Activated T-helper 17 cell treated with anti-CD3 and anti-CD28 coated beads, Interleukin-2, amount 50 U/mL, for 72 hours (primary cell): ENCODE results near the gene LRRK2. TPM values are rescaled to one million over a fixed set of nuclear protein-coding genes. Genes with fewer than 3 reads are reported as not detected.

Source experiments
- ATAC-seq: fragments of 150-1000 bp; cut with Tn5 transposase; replicated peaks from 2 replicates; pipeline ENCODE4 v1.10.0; 2021; ENCODE audit warnings: mild to moderate bottlenecking, moderate library complexity
- H3K27ac Mint-ChIP-seq: one replicate; pipeline ENCODE4 v1.8.0; 2022; ENCODE audit warnings: mixed read lengths
- H3K27me3 Mint-ChIP-seq: one replicate; pipeline ENCODE4 v1.8.0; 2022; ENCODE audit warnings: mixed read lengths
- H3K36me3 Mint-ChIP-seq: one replicate; pipeline ENCODE4 v1.8.0; 2022; ENCODE audit warnings: low read depth, mild to moderate bottlenecking, mixed read lengths
- H3K4me1 Mint-ChIP-seq: one replicate; pipeline ENCODE4 v1.8.0; 2022; ENCODE audit warnings: mixed read lengths
- H3K4me3 Mint-ChIP-seq: one replicate; pipeline ENCODE4 v1.8.0; 2022; ENCODE audit warnings: mild to moderate bottlenecking, mixed read lengths
- H3K9me3 Mint-ChIP-seq: one replicate; pipeline ENCODE4 v1.8.0; 2022; ENCODE audit warnings: mixed read lengths
- total RNA-seq, 2 donors: library from RNA; stranded (reverse); gene quantifications; one replicate each; pipeline ENCODE4 v1.2.3, GENCODE V29; 2022

Gene LRRK2
- total RNA-seq, 2 donors from 2014 or later = 0.04 to 0.26 TPM

DNA sequence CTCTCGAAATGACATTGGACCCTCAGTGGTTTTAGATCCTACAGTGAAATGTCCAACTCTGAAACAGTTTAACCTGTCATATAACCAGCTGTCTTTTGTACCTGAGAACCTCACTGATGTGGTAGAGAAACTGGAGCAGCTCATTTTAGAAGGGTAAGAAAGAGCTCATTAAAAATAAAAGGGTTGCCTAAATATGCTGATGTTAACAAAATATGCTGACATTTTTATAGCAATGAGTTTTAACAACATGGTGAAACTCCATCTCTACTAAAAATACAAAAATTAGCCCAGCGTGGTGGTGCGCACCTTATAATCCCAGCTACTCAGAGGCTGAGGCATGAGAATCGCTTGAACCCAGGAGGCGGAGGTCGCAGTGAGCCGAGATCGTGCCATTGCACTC, 73.5 kb downstream of the LRRK2 start:
- peaks cover 4% of the 10 kb centered on the region for H3K27me3 Mint-ChIP-seq
- no peaks in the 10 kb centered on the region for H3K4me1 Mint-ChIP-seq
- H3K27ac Mint-ChIP-seq = no peak overlapping the region
- no peak for ATAC-seq
- H3K9me3 Mint-ChIP-seq = no peaks in the 10 kb centered on the region
- no peaks in the 10 kb centered on the region for H3K36me3 Mint-ChIP-seq
- no peak overlapping the region for H3K4me3 Mint-ChIP-seq

- Mint-ChIP-seq H3K36me3 (no peaks in the 10 kb centered on the region), H3K4me3 (no peak overlapping the region), H3K4me1 (no peaks in the 10 kb centered on the region), H3K9me3 (no peaks in the 10 kb centered on the region), H3K27ac (no peak overlapping the region), H3K27me3 (peaks cover 4% of the 10 kb centered on the region)
- ATAC-seq = no peak
Observed at GRCh38 chr12:40300490-40300889, 75.7 kb downstream of the LRRK2 start.

DNA sequence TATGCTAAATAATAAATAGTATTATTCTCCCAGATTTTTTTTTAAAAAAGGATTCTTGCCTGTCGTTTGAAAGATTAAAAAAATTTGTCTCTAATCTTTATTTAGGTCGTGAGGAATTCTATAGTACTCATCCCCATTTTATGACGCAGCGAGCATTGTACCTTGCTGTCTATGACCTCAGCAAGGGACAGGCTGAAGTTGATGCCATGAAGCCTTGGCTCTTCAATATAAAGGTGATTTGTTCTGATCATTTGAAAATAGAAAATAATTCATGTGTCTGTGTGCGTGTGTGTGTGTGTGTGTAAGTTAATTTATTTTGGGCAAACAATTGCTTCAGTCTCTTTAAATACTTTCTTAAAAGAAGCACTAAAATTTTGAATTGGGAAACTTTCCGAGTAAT, 84.2 kb downstream of the LRRK2 start:
- H3K27ac Mint-ChIP-seq = no peak overlapping the region
- no peak for ATAC-seq
- no peaks in the 10 kb centered on the region for H3K4me1 Mint-ChIP-seq
- H3K36me3 Mint-ChIP-seq = no peaks in the 10 kb centered on the region
- H3K9me3 Mint-ChIP-seq = no peaks in the 10 kb centered on the region
- H3K4me3 Mint-ChIP-seq = no peak overlapping the region
- no peaks in the 10 kb centered on the region for H3K27me3 Mint-ChIP-seq

GRCh38 chr12:40310211-40310610, 85.4 kb downstream of the LRRK2 start:
- no peaks in the 10 kb centered on the region for H3K36me3 Mint-ChIP-seq
- no peak overlapping the region for H3K27ac Mint-ChIP-seq
- ATAC-seq = no peak
- H3K9me3 Mint-ChIP-seq = no peaks in the 10 kb centered on the region
- H3K4me3 Mint-ChIP-seq = no peak overlapping the region
- H3K4me1 Mint-ChIP-seq = no peaks in the 10 kb centered on the region
- no peaks in the 10 kb centered on the region for H3K27me3 Mint-ChIP-seq

- H3K4me1 Mint-ChIP-seq = no peaks in the 10 kb centered on the region
- ATAC-seq = no peak
- no peaks in the 10 kb centered on the region for H3K9me3 Mint-ChIP-seq
- no peak overlapping the region for H3K27ac Mint-ChIP-seq
- no peak overlapping the region for H3K4me3 Mint-ChIP-seq
- no peaks in the 10 kb centered on the region for H3K36me3 Mint-ChIP-seq
- no peaks in the 10 kb centered on the region for H3K27me3 Mint-ChIP-seq
Observed at GRCh38 chr12:40312196-40312595, 87.4 kb downstream of the LRRK2 start.

DNA sequence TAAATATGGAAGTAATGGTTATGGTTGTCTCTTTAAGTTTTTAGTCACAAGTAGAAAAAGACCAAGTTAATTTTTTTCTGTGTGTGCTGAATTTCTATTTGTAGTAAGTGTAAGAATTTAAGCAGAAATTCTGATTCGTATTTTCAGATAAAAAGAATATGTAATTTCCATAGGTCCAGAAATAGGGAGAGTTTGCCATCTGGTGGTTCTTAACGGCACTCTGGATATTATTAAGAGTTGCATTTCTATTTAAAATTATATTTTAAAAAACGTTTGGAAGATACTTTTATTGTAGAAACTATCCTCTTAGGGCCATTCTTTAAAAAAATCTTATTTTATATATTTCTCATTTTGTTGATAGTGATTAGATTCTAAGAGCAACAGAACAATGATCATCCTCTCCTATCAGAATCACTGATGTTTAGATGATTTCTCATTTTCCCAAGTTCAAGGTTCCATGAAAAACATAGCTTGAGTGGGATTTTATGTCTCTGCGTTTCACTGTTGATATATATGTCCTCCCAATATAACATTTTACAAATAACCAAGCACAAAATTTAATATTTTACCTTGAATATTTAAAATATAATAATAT, 88.3 kb downstream of the LRRK2 start:
- Mint-ChIP-seq H3K4me3 (no peak overlapping the region), H3K36me3 (no peaks in the 10 kb centered on the region), H3K27me3 (no peaks in the 10 kb centered on the region), H3K27ac (no peak overlapping the region), H3K4me1 (no peaks in the 10 kb centered on the region), H3K9me3 (no peaks in the 10 kb centered on the region)
- ATAC-seq = no peak

GRCh38 chr12:40313928-40314327, 89.1 kb downstream of the LRRK2 start:
- Mint-ChIP-seq H3K36me3 (no peaks in the 10 kb centered on the region), H3K4me3 (no peak overlapping the region), H3K4me1 (no peaks in the 10 kb centered on the region), H3K27ac (no peak overlapping the region), H3K9me3 (no peaks in the 10 kb centered on the region), H3K27me3 (no peaks in the 10 kb centered on the region)
- no peak for ATAC-seq

- Mint-ChIP-seq H3K9me3 (no peaks in the 10 kb centered on the region), H3K36me3 (no peaks in the 10 kb centered on the region), H3K27ac (no peak overlapping the region), H3K4me1 (no peaks in the 10 kb centered on the region), H3K27me3 (no peaks in the 10 kb centered on the region), H3K4me3 (no peak overlapping the region)
- ATAC-seq = no peak
Observed at GRCh38 chr12:40314927-40315326, 90.1 kb downstream of the LRRK2 start.

GRCh38 chr12:40315375-40315774, 90.6 kb downstream of the LRRK2 start:
- H3K9me3 Mint-ChIP-seq = no peaks in the 10 kb centered on the region
- ATAC-seq = no peak
- no peaks in the 10 kb centered on the region for H3K27me3 Mint-ChIP-seq
- no peaks in the 10 kb centered on the region for H3K36me3 Mint-ChIP-seq
- H3K27ac Mint-ChIP-seq = no peak overlapping the region
- H3K4me3 Mint-ChIP-seq = no peak overlapping the region
- no peaks in the 10 kb centered on the region for H3K4me1 Mint-ChIP-seq

DNA sequence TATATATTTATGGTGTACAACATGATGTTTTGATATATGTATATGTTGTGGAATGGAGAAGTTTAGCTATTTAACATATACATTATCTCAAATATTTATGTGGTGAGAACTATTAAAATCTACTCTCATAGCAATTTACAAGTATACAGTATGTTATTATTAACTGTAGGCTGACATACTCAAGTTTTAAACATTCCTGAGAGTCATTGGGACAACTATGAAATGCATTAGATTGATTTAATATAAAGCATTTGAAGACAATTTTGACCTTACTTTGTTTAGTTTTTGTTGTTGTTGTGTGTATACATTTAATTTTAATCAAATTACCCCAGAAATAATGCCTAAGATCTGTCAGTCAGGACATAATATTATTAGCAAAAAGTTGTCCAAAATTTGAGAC, 99.5 kb downstream of the LRRK2 start:
- Mint-ChIP-seq H3K4me3 (no peak overlapping the region), H3K27ac (no peak overlapping the region)

DNA sequence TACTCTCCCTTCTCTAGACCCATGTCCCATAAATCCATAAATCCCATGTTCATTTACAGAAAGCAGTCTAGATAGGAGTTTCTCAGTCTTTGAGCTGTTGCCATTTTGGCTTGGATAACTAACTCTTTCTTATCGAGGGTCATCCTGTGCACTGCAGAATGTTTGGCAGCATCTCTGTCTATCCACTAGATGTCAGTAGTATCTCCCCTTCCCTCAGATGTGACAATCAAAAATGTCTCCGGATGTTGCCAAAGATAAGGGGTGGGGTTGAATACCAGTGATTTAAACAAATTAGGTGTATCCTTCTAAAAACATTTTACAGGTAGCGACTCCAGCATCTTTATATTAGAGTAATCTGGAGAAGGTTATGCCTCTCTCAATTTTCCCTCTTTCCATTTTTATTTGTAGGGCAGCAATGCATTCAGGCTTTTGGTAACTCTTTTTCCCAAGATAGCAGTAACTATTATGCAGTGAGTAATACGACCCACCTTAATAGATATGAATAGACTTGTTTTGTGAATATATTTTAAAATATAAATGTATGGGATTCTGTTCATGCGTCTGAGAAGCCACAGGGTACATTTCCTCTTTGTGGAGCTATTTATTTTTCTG, 100.7 kb downstream of the LRRK2 start:
- no peak overlapping the region for H3K27ac Mint-ChIP-seq
- H3K27me3 Mint-ChIP-seq = no peaks in the 10 kb centered on the region
- no peaks in the 10 kb centered on the region for H3K36me3 Mint-ChIP-seq
- no peak overlapping the region for H3K4me3 Mint-ChIP-seq
- no peaks in the 10 kb centered on the region for H3K9me3 Mint-ChIP-seq
- H3K4me1 Mint-ChIP-seq = no peaks in the 10 kb centered on the region
- peak; percentile 45 for ATAC-seq

More for the DNA sequence above, 99.5 kb downstream of the LRRK2 start:
- H3K4me1 Mint-ChIP-seq = no peaks in the 10 kb centered on the region
- H3K27me3 Mint-ChIP-seq = no peaks in the 10 kb centered on the region
- no peak for ATAC-seq
- no peaks in the 10 kb centered on the region for H3K36me3 Mint-ChIP-seq
- no peaks in the 10 kb centered on the region for H3K9me3 Mint-ChIP-seq

DNA sequence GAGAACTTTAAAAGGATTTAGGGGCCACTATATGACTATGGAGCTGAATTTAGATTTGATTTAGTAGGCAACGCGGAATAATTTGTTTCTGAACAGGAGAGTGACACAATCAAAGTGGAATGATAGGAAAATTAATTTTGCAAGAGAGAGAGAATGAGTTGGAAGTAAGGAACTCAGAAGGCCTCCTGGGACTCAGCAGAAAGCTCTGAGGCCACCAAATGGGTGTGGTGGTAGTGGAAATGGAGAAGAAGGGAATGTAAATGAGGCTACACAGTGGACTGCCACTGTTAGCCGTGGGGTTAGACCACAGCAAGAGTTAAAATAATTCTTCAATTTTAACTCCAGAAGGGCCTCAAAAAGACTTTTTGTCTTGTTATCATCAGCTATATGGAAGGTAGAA, 102.7 kb downstream of the LRRK2 start:
- no peaks in the 10 kb centered on the region for H3K36me3 Mint-ChIP-seq
- no peaks in the 10 kb centered on the region for H3K27me3 Mint-ChIP-seq
- no peaks in the 10 kb centered on the region for H3K9me3 Mint-ChIP-seq
- ATAC-seq = no peak
- no peak overlapping the region for H3K4me3 Mint-ChIP-seq
- H3K27ac Mint-ChIP-seq = no peak overlapping the region
- H3K4me1 Mint-ChIP-seq = no peaks in the 10 kb centered on the region

- Mint-ChIP-seq H3K36me3 (no peaks in the 10 kb centered on the region), H3K9me3 (peaks cover 4% of the 10 kb centered on the region), H3K27me3 (peaks cover 4% of the 10 kb centered on the region), H3K27ac (no peak overlapping the region), H3K4me1 (no peaks in the 10 kb centered on the region), H3K4me3 (no peak overlapping the region)
- ATAC-seq = no peak
Observed at GRCh38 chr12:40330180-40330579, 105.4 kb downstream of the LRRK2 start.

DNA sequence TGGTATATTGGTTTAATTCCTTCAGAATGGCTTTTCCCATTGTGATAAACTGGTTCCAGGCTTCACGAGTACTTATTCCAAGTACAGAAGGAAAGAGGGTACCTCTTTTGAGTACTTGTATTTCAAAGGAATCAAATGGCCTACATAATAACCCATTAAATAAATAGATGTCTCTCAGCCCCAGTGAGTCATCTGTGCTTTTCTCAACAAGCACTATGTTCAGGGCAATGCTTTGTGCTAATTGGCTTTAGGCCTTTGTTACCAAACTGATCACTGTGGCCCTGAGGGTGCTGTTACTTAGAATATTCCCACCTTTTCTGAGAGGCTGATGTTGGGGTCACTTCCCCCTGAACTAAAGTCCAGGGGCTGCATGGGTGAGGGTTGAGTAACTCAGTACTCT, 107.1 kb downstream of the LRRK2 start:
- peaks cover 4% of the 10 kb centered on the region for H3K9me3 Mint-ChIP-seq
- H3K27ac Mint-ChIP-seq = no peak overlapping the region
- peaks cover 4% of the 10 kb centered on the region for H3K27me3 Mint-ChIP-seq
- H3K4me3 Mint-ChIP-seq = no peak overlapping the region
- ATAC-seq = no peak
- H3K4me1 Mint-ChIP-seq = no peaks in the 10 kb centered on the region
- H3K36me3 Mint-ChIP-seq = no peaks in the 10 kb centered on the region

- no peaks in the 10 kb centered on the region for H3K36me3 Mint-ChIP-seq
- no peak for ATAC-seq
- no peak overlapping the region for H3K27ac Mint-ChIP-seq
- peaks cover 4% of the 10 kb centered on the region for H3K27me3 Mint-ChIP-seq
- H3K4me3 Mint-ChIP-seq = no peak overlapping the region
- peaks cover 4% of the 10 kb centered on the region for H3K9me3 Mint-ChIP-seq
- H3K4me1 Mint-ChIP-seq = no peaks in the 10 kb centered on the region
Observed at GRCh38 chr12:40335991-40336390, 111.2 kb downstream of the LRRK2 start.
